ENCODE data around the gene OR10V1. TPM values are rescaled to one million over a fixed set of nuclear protein-coding genes. Genes with fewer than 3 reads are reported as not detected.
A peak's percentile ranks its signal among the peaks of the same experiment; 100 is the strongest.

The OR10V1 gene
- total and polyA plus RNA-seq, 4 donors, result not detected

DNA sequence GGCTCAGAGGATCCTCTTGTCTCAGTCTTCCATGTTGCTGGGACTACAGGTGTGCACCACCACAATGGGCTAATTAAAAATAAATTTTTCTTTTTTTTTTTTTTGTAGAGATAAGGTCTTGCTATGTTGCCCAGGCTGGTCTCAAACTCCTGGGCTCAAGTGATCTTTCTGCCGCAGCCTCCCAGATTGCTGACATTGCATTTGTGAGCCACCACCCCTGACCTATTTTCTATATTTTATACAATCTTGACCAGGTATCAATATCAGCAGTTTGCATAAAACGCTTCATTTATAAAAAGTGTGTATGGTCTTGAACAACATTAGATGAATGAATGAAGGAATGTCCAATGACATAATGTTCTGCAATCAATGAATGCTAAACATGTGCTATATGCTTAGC, 32.5 kb upstream of the OR10V1 start:
- no peaks in the 10 kb centered on the region for H3K9me3 ChIP-seq (ENCODE audit: control insufficient read depth in 4 of 4, low read length in 3 of 4)
- H3K27me3 ChIP-seq (ENCODE audit: control insufficient read depth in 4 of 4, insufficient read depth in 4 of 4, low read length in 3 of 4), result peaks cover 0 to 5% (median 0%) of the 10 kb centered on the region in 4 donors
- H3K4me3 ChIP-seq (ENCODE audit: low read depth in 1 of 3, low read length in 3 of 3), result no peak overlapping the region
- DNase-seq (ENCODE audit: low spot score), result no peak
- TF ChIP-seq YY1 (IDR thresholded peaks at IDR 0.05), result no peak
- no peak overlapping the region for H3K9ac ChIP-seq (ENCODE audit: low read depth in 1 of 2, low read length in 2 of 2)
- H3K36me3 ChIP-seq (ENCODE audit: control insufficient read depth in 4 of 4, insufficient read depth in 3 of 4, low read depth in 1 of 4, low read length in 3 of 4), result no peaks in the 10 kb centered on the region
- no peak overlapping the region for H3K27ac ChIP-seq (ENCODE audit: low read depth in 1 of 2, low read length in 2 of 2)
- 87% methylated on average over 2 of the region's 2 CpGs for WGBS
- H3K4me1 ChIP-seq (ENCODE audit: control insufficient read depth in 4 of 4, insufficient read depth in 4 of 4, low read length in 3 of 4), result no peaks in the 10 kb centered on the region

GRCh38 chr11:59730896-59731565, 17.4 kb upstream of the OR10V1 start:
- 47% methylated on average over 2 of the region's 2 CpGs for WGBS
- Histone ChIP-seq H3K4me1 (ENCODE audit: control insufficient read depth in 4 of 4, insufficient read depth in 4 of 4, low read length in 3 of 4) (no peaks in the 10 kb centered on the region), H3K27me3 (ENCODE audit: control insufficient read depth in 4 of 4, insufficient read depth in 4 of 4, low read length in 3 of 4) (no peaks in the 10 kb centered on the region), H3K36me3 (ENCODE audit: control insufficient read depth in 4 of 4, insufficient read depth in 3 of 4, low read depth in 1 of 4, low read length in 3 of 4) (no peaks in the 10 kb centered on the region), H3K9ac (ENCODE audit: low read depth in 1 of 2, low read length in 2 of 2) (no peak overlapping the region), H3K4me3 (ENCODE audit: low read depth in 1 of 3, low read length in 3 of 3) (no peak overlapping the region), H3K27ac (ENCODE audit: low read depth in 1 of 2, low read length in 2 of 2) (no peak overlapping the region), H3K9me3 (ENCODE audit: control insufficient read depth in 4 of 4, low read length in 3 of 4) (no peaks in the 10 kb centered on the region)
- TF ChIP-seq HNF4A (conservative IDR thresholded peaks at IDR 0.05), result peak in 1 of 2 donors; percentile 24
- no peak for TF ChIP-seq JUND (IDR thresholded peaks at IDR 0.05)
- DNase-seq (ENCODE audit: low spot score), result no peak

- no peaks in the 10 kb centered on the region for H3K27me3 ChIP-seq (ENCODE audit: control insufficient read depth in 4 of 4, insufficient read depth in 4 of 4, low read length in 3 of 4)
- H3K27ac ChIP-seq (ENCODE audit: low read depth in 1 of 2, low read length in 2 of 2), result no peak overlapping the region
- no peak overlapping the region for H3K9ac ChIP-seq (ENCODE audit: low read depth in 1 of 2, low read length in 2 of 2)
- no peak overlapping the region for H3K4me3 ChIP-seq (ENCODE audit: low read depth in 1 of 3, low read length in 3 of 3)
- H3K4me1 ChIP-seq (ENCODE audit: control insufficient read depth in 4 of 4, insufficient read depth in 4 of 4, low read length in 3 of 4), result no peaks in the 10 kb centered on the region
- WGBS, result 82% methylated on average over 5 of the region's 5 CpGs
- TF ChIP-seq HNF4G (IDR thresholded peaks at IDR 0.05), result no peak
- TF ChIP-seq FOXA2 (IDR thresholded peaks at IDR 0.05), result no peak
- TF ChIP-seq, protein P1, sequence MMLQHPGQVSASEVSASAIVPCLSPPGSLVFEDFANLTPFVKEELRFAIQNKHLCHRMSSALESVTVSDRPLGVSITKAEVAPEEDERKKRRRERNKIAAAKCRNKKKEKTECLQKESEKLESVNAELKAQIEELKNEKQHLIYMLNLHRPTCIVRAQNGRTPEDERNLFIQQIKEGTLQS (IDR thresholded peaks at IDR 0.05), result no peak
- TF ChIP-seq, protein P2, sequence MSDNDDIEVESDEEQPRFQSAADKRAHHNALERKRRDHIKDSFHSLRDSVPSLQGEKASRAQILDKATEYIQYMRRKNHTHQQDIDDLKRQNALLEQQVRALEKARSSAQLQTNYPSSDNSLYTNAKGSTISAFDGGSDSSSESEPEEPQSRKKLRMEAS (IDR thresholded peaks at IDR 0.05), result no peak
- TF ChIP-seq EGR1 (IDR thresholded peaks at IDR 0.05; ENCODE audit: low read depth in 2 of 2), result no peak
- no peaks in the 10 kb centered on the region for H3K36me3 ChIP-seq (ENCODE audit: control insufficient read depth in 4 of 4, insufficient read depth in 3 of 4, low read depth in 1 of 4, low read length in 3 of 4)
- no peaks in the 10 kb centered on the region for H3K9me3 ChIP-seq (ENCODE audit: control insufficient read depth in 4 of 4, low read length in 3 of 4)
- no peak for DNase-seq (ENCODE audit: low spot score)
These were observed 16.2 kb upstream of the OR10V1 start for GRCh38 chr11:59729834-59730233.

DNA sequence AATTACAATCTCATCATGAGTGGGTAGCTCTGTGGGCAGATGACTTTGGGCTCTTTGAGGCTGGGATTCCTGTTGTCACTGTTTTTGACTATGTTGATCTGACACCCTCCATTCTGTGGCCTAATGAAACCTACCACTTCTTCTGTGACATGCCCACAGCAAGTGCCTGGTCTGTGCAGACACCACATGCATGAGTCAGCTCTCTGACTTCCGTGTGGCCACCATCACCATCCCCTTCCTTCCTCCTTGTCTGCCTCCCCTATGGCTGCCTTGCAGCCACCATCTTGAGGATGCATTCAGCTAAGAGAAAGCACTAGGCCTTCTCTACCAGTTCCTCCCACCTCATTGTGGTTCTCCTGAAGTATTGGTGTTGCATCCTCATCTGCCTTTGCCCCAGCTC, 15.3 kb upstream of the OR10V1 start:
- H3K4me1 ChIP-seq (ENCODE audit: control insufficient read depth in 4 of 4, insufficient read depth in 4 of 4, low read length in 3 of 4), result no peaks in the 10 kb centered on the region
- H3K4me3 ChIP-seq (ENCODE audit: low read depth in 1 of 3, low read length in 3 of 3), result no peak overlapping the region
- H3K27ac ChIP-seq (ENCODE audit: low read depth in 1 of 2, low read length in 2 of 2), result no peak overlapping the region
- no peaks in the 10 kb centered on the region for H3K36me3 ChIP-seq (ENCODE audit: control insufficient read depth in 4 of 4, insufficient read depth in 3 of 4, low read depth in 1 of 4, low read length in 3 of 4)
- TF ChIP-seq YY1 (IDR thresholded peaks at IDR 0.05), result peak; percentile 20
- TF ChIP-seq REST (IDR thresholded peaks at IDR 0.05), result no peak
- TF ChIP-seq RXRA (IDR thresholded peaks at IDR 0.05), result no peak
- TF ChIP-seq NR2F2 (IDR thresholded peaks at IDR 0.05), result no peak
- DNase-seq (ENCODE audit: low spot score), result no peak
- 67% methylated on average over 1 of the region's 1 CpG for WGBS
- no peak overlapping the region for H3K9ac ChIP-seq (ENCODE audit: low read depth in 1 of 2, low read length in 2 of 2)
- H3K9me3 ChIP-seq (ENCODE audit: control insufficient read depth in 4 of 4, low read length in 3 of 4), result no peaks in the 10 kb centered on the region
- H3K27me3 ChIP-seq (ENCODE audit: control insufficient read depth in 4 of 4, insufficient read depth in 4 of 4, low read length in 3 of 4), result peaks cover 0 to 2% (median 0%) of the 10 kb centered on the region in 4 donors
